Uterus (tissue), 4 donors: ENCODE results near the gene SERPINE2. TPM values are rescaled to one million over a fixed set of nuclear protein-coding genes. Genes with fewer than 3 reads are reported as not detected.

ENCODE experiments used
- DNase-seq, 2 donors: peaks; one replicate each; pipeline ENCODE4 v3.0.0-alpha.2; 2019 to 2020
- H3K27ac ChIP-seq, 2 donors: fragments of 200-600 bp; sonication (generic); 1 replicate in 1 of 2; 2 replicates in 1 of 2; pipeline ENCODE4 v1.5.1; 2016 to 2018
- H3K27me3 ChIP-seq, 2 donors: fragments of 200-600 bp; sonication (generic); one replicate each; pipeline ENCODE4 v1.5.1; 2018 to 2019; ENCODE audit warnings: control low read depth in 1 of 2
- H3K36me3 ChIP-seq, 2 donors: fragments of 200-600 bp; sonication (generic); one replicate each; pipeline ENCODE4 v1.5.1; 2019; ENCODE audit warnings: control low read depth in 1 of 2
- H3K4me1 ChIP-seq, 2 donors: fragments of 200-600 bp; sonication (generic); one replicate each; pipeline ENCODE4 v1.5.1; 2018 to 2019; ENCODE audit warnings: control low read depth in 1 of 2
- H3K4me3 ChIP-seq, 2 donors: fragments of 200-600 bp; sonication (generic); 1 replicate in 1 of 2; 2 replicates in 1 of 2; pipeline ENCODE4 v1.5.1; 2018 to 2019; ENCODE audit warnings: mild to moderate bottlenecking in 1 of 2
- H3K9me3 ChIP-seq, 2 donors: fragments of 200-600 bp; sonication (generic); one replicate each; pipeline ENCODE4 v1.5.1; 2019; ENCODE audit warnings: control low read depth in 1 of 2
- CTCF ChIP-seq, 4 experiments: fragments of 200-600 bp in 2 of 4; fragments of 450-650 bp in 2 of 4; sonication (generic) in 2 of 4; IDR thresholded peaks; one replicate each; pipeline ENCODE4 v1.5.1; 2016 to 2019; ENCODE audit warnings: antibody characterized with exemption in 4 of 4, mild to moderate bottlenecking in 2 of 4, moderate library complexity in 1 of 4
- POLR2A ChIP-seq, 2 donors: fragments of 450-650 bp; IDR thresholded peaks; one replicate each; pipeline ENCODE4 v1.6.1; 2016; ENCODE audit warnings: antibody characterized with exemption in 2 of 2, mild to moderate bottlenecking in 1 of 2, moderate library complexity in 1 of 2
- intact Hi-C: fragments of 100-400 bp; cut with DNase I; formaldehyde crosslinking; loops from one replicate; pipeline ENCODE4 v1.15.1; 2023; ENCODE audit warnings: low total_unique reads
- total RNA-seq, 4 donors: library from RNA; depleted of rRNA in 3 of 4; stranded (reverse); fragments of >200 nt in 3 of 4; gene quantifications; one replicate each; pipeline versions ENCODE4 v1.1.0 to v1.2.4, GENCODE V29; 2014 to 2023
- donor health status: DM: yes; HTN: yes; CAD: no.

Gene SERPINE2
- total RNA-seq, 4 donors from 2014 or later = 0.26 to 62.1 (median 6.7) TPM

GRCh38 chr2:224073676-224074075 lies 34.6 kb upstream of the SERPINE2 start:
- Histone ChIP-seq H3K9me3 (no peaks in the 10 kb centered on the region), H3K4me3 (no peak overlapping the region), H3K4me1 (no peaks in the 10 kb centered on the region), H3K27me3 (no peaks in the 10 kb centered on the region), H3K27ac (no peak overlapping the region), H3K36me3 (no peaks in the 10 kb centered on the region)
- TF ChIP-seq CTCF (IDR thresholded peaks at IDR 0.05) (no peak), POLR2A (IDR thresholded peaks at IDR 0.05) (no peak)
- no peak for DNase-seq
- intact Hi-C loops = no loop called here

- DNase-seq = peak; percentile 19 to 45
These were observed 33.6 kb upstream of the SERPINE2 start for GRCh38 chr2:224072541-224073188.

GRCh38 chr2:224069172-224069571 lies 30.1 kb upstream of the SERPINE2 start:
- TF ChIP-seq POLR2A (IDR thresholded peaks at IDR 0.05) = no peak
- H3K4me3 ChIP-seq = no peak overlapping the region
- intact Hi-C loops = no loop called here
- no peaks in the 10 kb centered on the region for H3K27me3 ChIP-seq
- DNase-seq = peak in 1 of 2 donors; percentile 37
- no peak overlapping the region for H3K27ac ChIP-seq
- H3K9me3 ChIP-seq = no peaks in the 10 kb centered on the region
- no peaks in the 10 kb centered on the region for H3K36me3 ChIP-seq
- no peaks in the 10 kb centered on the region for H3K4me1 ChIP-seq

More at GRCh38 chr2:224072541-224073188, 33.6 kb upstream of the SERPINE2 start:
- Histone ChIP-seq H3K4me3 (no peak overlapping the region), H3K27me3 (no peaks in the 10 kb centered on the region), H3K9me3 (no peaks in the 10 kb centered on the region), H3K27ac (no peak overlapping the region), H3K4me1 (no peaks in the 10 kb centered on the region), H3K36me3 (no peaks in the 10 kb centered on the region)
- TF ChIP-seq POLR2A (IDR thresholded peaks at IDR 0.05) (no peak), CTCF (IDR thresholded peaks at IDR 0.05) (peak in 1 of 4 experiments; percentile 20)
- intact Hi-C loops = no loop called here

- H3K36me3 ChIP-seq = no peaks in the 10 kb centered on the region
- H3K9me3 ChIP-seq = no peaks in the 10 kb centered on the region
- intact Hi-C loops = no loop called here
- no peak for DNase-seq
- H3K27me3 ChIP-seq = no peaks in the 10 kb centered on the region
- H3K4me3 ChIP-seq = no peak overlapping the region
- TF ChIP-seq POLR2A (IDR thresholded peaks at IDR 0.05) (no peak), CTCF (IDR thresholded peaks at IDR 0.05) (no peak)
- H3K27ac ChIP-seq = no peak overlapping the region
- H3K4me1 ChIP-seq = no peaks in the 10 kb centered on the region
These were observed 24.2 kb upstream of the SERPINE2 start for GRCh38 chr2:224063298-224063648.

GRCh38 chr2:224062481-224063297 lies 23.6 kb upstream of the SERPINE2 start:
- Histone ChIP-seq H3K36me3 (no peaks in the 10 kb centered on the region), H3K4me1 (no peaks in the 10 kb centered on the region), H3K9me3 (no peaks in the 10 kb centered on the region), H3K27ac (no peak overlapping the region), H3K27me3 (no peaks in the 10 kb centered on the region), H3K4me3 (no peak overlapping the region)
- DNase-seq = no peak
- intact Hi-C loops = no loop called here
- no peak for TF ChIP-seq CTCF (IDR thresholded peaks at IDR 0.05)
- no peak for TF ChIP-seq POLR2A (IDR thresholded peaks at IDR 0.05)
